Left ventricle myocardium inferior (tissue), 1 donor: ENCODE results near the gene HBA2. TPM values are rescaled to one million over a fixed set of nuclear protein-coding genes. Genes with fewer than 3 reads are reported as not detected.
"Not testable (repeated sequence)": the region's sequence is repeated elsewhere in the genome, so short reads cannot be mapped to it uniquely, and the experiment has no call there.

Experiments used
- DNase-seq: peaks from one replicate; pipeline ENCODE4 v3.0.0-alpha.2; 2020
- H3K27ac ChIP-seq: fragments of 200-600 bp; replicated peaks from 2 replicates; pipeline ENCODE4 v1.8.0; 2021
- H3K27me3 ChIP-seq: fragments of 200-600 bp; 2 replicates; pipeline ENCODE4 v1.8.0; 2021; ENCODE audit warnings: low read depth
- H3K36me3 ChIP-seq: fragments of 200-600 bp; 2 replicates; pipeline ENCODE4 v1.8.0; 2021
- H3K4me1 ChIP-seq: fragments of 200-600 bp; 2 replicates; pipeline ENCODE4 v1.8.0; 2021
- H3K4me3 ChIP-seq: fragments of 200-600 bp; 2 replicates; pipeline ENCODE4 v1.8.0; 2021; ENCODE audit warnings: mild to moderate bottlenecking, moderate library complexity
- H3K9me3 ChIP-seq: fragments of 200-600 bp; replicated peaks from 2 replicates; pipeline ENCODE4 v1.8.0; 2021
- CTCF ChIP-seq: fragments of 200-600 bp; IDR thresholded peaks from 2 replicates; pipeline ENCODE4 v1.8.0; 2021; ENCODE audit warnings: antibody characterized with exemption, mild to moderate bottlenecking, borderline replicate concordance
- intact Hi-C: fragments of 100-400 bp; cut with micrococcal nuclease; formaldehyde crosslinking; loops from one replicate; pipeline ENCODE4 v1.11.0; 2022
- total RNA-seq: library from RNA; stranded (reverse); fragmentation: NEBNext Ultra II Directional; extraction: Animal tissue kit (Norgen Biotek cat#: 25700); gene quantifications from one replicate; pipeline ENCODE4 v1.2.1, GENCODE V29; 2021
- donor health status: DM: no; HTN: yes; CAD: no; lungs with severe emphysema.

HBA2 gene
- total RNA-seq, 1 donor from 2014 or later = 59.1 TPM

- Histone ChIP-seq H3K4me1 (peaks cover 24% of the 10 kb centered on the region), H3K36me3 (peaks cover 82% of the 10 kb centered on the region), H3K27ac (peak overlapping the region; percentile 16)
- H3K27me3 ChIP-seq, intact Hi-C loops, H3K9me3 ChIP-seq, DNase-seq, H3K4me3 ChIP-seq: not testable (repeated sequence)
Measured at GRCh38 chr16:211631-212180, 39.0 kb downstream of the HBA2 start.

- no peaks in the 10 kb centered on the region for H3K9me3 ChIP-seq
- H3K27ac ChIP-seq = peak overlapping the region; percentile 34
- no peak for TF ChIP-seq CTCF
- no peak for DNase-seq
- intact Hi-C loops = no loop called here
- H3K4me3 ChIP-seq = no peak overlapping the region
- peaks cover 24% of the 10 kb centered on the region for H3K4me1 ChIP-seq
- no peaks in the 10 kb centered on the region for H3K27me3 ChIP-seq
- H3K36me3 ChIP-seq = peaks cover 82% of the 10 kb centered on the region
Measured at GRCh38 chr16:212999-213398, 40.3 kb downstream of the HBA2 start.

- no peaks in the 10 kb centered on the region for H3K4me1 ChIP-seq
- no peak overlapping the region for H3K27ac ChIP-seq
- intact Hi-C loops = loop anchor here (10.0 kb wide), 1 partner anchor 135 kb away; the partner anchor contains the start of gene AXIN1
- H3K4me3 ChIP-seq = no peak overlapping the region
- H3K9me3 ChIP-seq = no peaks in the 10 kb centered on the region
- TF ChIP-seq CTCF = no peak
- no peak for DNase-seq
- H3K27me3 ChIP-seq = no peaks in the 10 kb centered on the region
- H3K36me3 ChIP-seq = peaks cover 98% of the 10 kb centered on the region
Measured at GRCh38 chr16:220021-220420, 47.3 kb downstream of the HBA2 start.

Other genes with a start within 250 kb of the HBA2 start
- 11.7 TPM for gene POLR3K, start 119.3 kb upstream of the HBA2 start, total RNA-seq
- 71.2 TPM for gene SNRNP25, start 119.0 kb upstream of the HBA2 start, total RNA-seq
- 24.4 TPM for gene RHBDF1, start 100.2 kb upstream of the HBA2 start, total RNA-seq
- 44.5 TPM for gene MPG, start 94.7 kb upstream of the HBA2 start, total RNA-seq
- gene NPRL3, start 34.2 kb upstream of the HBA2 start, total RNA-seq = 18.4 TPM
- gene HBZ, start 20.2 kb upstream of the HBA2 start, total RNA-seq = not detected
- gene HBM, start 6.9 kb upstream of the HBA2 start, total RNA-seq = not detected
- gene HBA1, start 3.8 kb downstream of the HBA2 start, total RNA-seq = 78.7 TPM
- not detected for gene HBQ1, start 7.6 kb downstream of the HBA2 start, total RNA-seq
- gene LUC7L, start 56.6 kb downstream of the HBA2 start, total RNA-seq = 23.3 TPM
- 135 TPM for gene FAM234A, start 61.9 kb downstream of the HBA2 start, total RNA-seq
- 16.4 TPM for gene RGS11, start 103.1 kb downstream of the HBA2 start, total RNA-seq
- gene ARHGDIG, start 107.7 kb downstream of the HBA2 start, total RNA-seq = 7.0 TPM
- 1.6 TPM for gene PDIA2, start 110.3 kb downstream of the HBA2 start, total RNA-seq
- 12.2 TPM for gene AXIN1, start 179.8 kb downstream of the HBA2 start, total RNA-seq
- 76.1 TPM for gene MRPL28, start 197.7 kb downstream of the HBA2 start, total RNA-seq
- 30.4 TPM for gene PGAP6, start 209.1 kb downstream of the HBA2 start, total RNA-seq
- gene NME4, start 224.3 kb downstream of the HBA2 start, total RNA-seq = 101 TPM
- gene DECR2, start 229.0 kb downstream of the HBA2 start, total RNA-seq = 8.4 TPM